ENCODE measurements around the gene TBXA2R.
"Not testable (repeated sequence)": the region's sequence is repeated elsewhere in the genome, so short reads cannot be mapped to it uniquely, and the experiment has no call there.

TBXA2R gene

GRCh38 chr19:3639479-3639878, 32.8 kb upstream of the TBXA2R start:
- no peak for DNase-seq (ENCODE audit: low read depth)

- no peak for DNase-seq (ENCODE audit: low read depth)
Measured at GRCh38 chr19:3638208-3639193, 31.8 kb upstream of the TBXA2R start.

GRCh38 chr19:3637621-3638020, 30.9 kb upstream of the TBXA2R start:
- no peak for DNase-seq (ENCODE audit: low read depth)

DNA sequence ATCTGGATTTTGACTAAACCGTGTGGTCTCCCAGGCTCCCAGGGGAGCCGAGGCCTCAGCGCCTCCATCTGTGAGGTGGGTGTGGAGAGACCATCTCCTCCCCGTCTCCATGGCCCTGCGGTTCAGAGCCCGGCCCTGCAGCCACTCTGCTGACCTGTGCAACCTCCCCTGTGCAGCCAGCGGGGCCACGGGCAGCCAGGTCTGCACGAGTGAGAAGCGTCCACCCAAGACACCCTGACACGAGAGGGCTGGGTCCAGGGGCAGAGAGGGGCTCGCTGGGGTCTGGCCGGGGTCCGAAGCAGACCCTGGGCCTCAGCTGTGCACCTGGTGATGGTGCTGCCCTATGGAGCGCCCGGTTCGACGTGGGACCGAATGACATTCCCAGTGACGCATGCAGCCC, 30.3 kb upstream of the TBXA2R start:
- DNase-seq (ENCODE audit: low read depth), result no peak

GRCh38 chr19:3636506-3636905, 29.8 kb upstream of the TBXA2R start:
- DNase-seq (ENCODE audit: low read depth), result no peak

GRCh38 chr19:3634496-3635045, 27.9 kb upstream of the TBXA2R start:
- no peak for DNase-seq (ENCODE audit: low read depth)

- no peak for DNase-seq (ENCODE audit: low read depth)
Measured at GRCh38 chr19:3633559-3633988, 26.9 kb upstream of the TBXA2R start.

GRCh38 chr19:3632739-3633558, 26.3 kb upstream of the TBXA2R start:
- no peak for DNase-seq (ENCODE audit: low read depth)

DNA sequence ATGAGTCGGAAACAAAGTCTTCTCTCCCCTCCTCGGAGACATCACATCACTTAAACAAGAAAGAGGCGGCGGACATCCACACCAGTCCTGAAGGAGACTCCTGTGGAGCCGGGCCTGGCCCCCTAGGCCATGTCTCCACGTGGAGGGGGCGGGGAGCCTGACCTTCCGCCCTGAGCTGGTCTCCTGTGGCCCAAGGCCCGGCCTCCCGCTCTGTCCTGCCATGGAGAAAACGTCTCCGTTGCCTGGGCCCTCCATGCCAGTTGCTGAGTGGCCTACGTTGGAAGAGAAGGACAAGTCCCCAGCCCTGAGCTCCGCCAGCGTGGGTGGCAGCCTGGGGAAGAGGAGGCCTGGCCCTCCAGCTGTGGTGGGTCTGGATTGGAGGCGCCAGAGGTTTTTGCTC, 25.4 kb upstream of the TBXA2R start:
- DNase-seq (ENCODE audit: low read depth), result no peak

GRCh38 chr19:3631053-3631861, 24.6 kb upstream of the TBXA2R start:
- DNase-seq (ENCODE audit: low read depth), result no peak

- not testable (repeated sequence) for DNase-seq (ENCODE audit: low read depth)
Measured at GRCh38 chr19:3628766-3629165, 22.1 kb upstream of the TBXA2R start.

DNA sequence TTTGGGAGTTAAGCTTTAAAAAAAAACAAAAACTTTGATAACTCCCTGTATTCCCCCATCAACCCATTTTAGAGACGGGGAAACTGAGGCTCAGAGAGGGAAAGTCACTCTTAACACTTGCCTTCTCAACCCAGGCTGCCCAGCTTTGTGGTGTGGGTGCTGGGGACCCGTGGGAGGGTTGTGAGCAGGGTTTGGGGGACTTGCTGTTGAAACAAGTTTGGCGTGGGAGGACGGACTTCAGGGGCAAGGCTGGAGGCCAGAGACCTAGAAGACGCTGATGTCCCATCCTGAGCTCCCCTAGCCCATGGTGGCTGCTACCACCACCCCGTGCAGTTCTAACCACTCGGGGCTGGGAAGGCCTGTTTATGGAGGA, 20.7 kb upstream of the TBXA2R start:
- no peak for DNase-seq (ENCODE audit: low read depth)

DNA sequence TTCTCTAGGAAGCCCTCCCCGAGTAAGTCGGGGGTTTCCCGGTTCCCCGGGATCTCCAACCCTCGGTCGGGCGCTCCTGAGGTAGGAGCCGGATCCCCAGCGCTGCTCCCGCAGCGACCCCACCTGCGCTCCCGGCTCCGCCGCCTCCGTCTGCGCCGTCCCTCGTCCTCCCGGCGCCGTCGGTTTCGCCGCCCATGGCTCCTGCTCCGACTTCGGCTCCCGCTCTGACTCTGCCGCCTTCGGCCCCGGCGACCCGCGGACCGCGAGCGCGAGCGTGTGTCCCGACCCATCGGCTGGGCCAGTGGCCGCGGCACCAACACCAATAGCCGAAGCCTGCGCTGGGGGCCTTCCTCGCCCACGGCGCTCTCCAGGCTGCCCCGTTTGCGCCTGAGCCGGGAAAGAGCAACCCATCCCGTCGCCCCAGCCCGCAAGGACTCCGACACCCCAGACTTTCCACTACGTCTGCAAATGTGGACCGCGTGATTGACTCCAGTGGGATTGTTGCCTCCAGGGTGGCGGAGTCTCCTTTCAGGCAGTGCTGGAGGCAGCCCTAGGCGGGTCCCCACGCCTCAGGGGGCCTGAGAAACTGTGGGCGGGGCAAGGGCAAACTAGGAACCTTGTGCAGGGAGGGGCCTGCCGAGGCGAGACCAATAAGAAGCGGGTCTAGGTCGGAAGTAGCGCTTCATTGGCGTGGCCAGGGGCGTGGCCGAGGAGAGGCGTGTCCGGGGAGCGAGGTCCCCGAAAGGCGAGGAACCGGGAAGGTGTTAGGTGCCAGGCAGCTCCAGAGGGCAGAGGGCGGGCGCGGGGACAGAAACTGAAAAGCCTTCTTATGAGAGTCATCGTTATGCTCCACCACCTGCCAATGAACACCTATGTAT, 20.0 kb upstream of the TBXA2R start, which contains the start of gene CACTIN:
Gene CACTIN, minus strand, starts transcription at position 318 of the 878 bp plus-strand sequence. Its CDS starts 28 bp downstream, at position 290.
- DNase-seq (ENCODE audit: low read depth), result peak; percentile 98

GRCh38 chr19:3625996-3626472, 19.4 kb upstream of the TBXA2R start:
- DNase-seq (ENCODE audit: low read depth), result no peak

GRCh38 chr19:3623716-3624115, 17.0 kb upstream of the TBXA2R start:
- DNase-seq (ENCODE audit: low read depth), result no peak

DNA sequence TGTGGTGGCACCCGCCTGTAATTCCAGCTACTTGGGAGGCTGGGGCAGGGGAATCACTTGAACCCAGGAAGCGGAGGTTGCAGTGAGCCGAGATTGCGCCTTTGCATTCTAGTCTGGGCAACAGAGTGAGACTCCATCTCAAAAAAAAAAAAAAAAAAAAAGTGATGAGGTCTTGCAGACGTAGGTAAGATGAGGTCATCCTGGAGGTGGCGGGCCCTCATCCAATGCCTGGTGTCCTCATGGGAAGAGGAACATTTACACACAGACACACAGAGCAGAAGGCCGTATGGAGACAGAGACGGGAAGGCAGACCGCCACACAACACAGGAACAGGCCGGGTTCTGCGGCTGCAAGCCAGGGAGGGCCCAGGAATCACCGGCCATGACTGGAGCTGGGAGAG, 15.5 kb upstream of the TBXA2R start:
- no peak for DNase-seq (ENCODE audit: low read depth)

GRCh38 chr19:3621689-3622088, 15.0 kb upstream of the TBXA2R start:
- no peak for DNase-seq (ENCODE audit: low read depth)

- DNase-seq (ENCODE audit: low read depth), result no peak
Measured at GRCh38 chr19:3620817-3621547, 14.3 kb upstream of the TBXA2R start.

- DNase-seq (ENCODE audit: low read depth), result no peak
Measured at GRCh38 chr19:3620145-3620816, 13.6 kb upstream of the TBXA2R start.

All from T follicular helper cell (primary cell).